K562 (cell line): ENCODE measurements around the gene DCLK1. TPM values are rescaled to one million over a fixed set of nuclear protein-coding genes. Genes with fewer than 3 reads are reported as not detected.

Experiments
- ATAC-seq: fragments of 200-7000 bp; cut with Tn5 transposase; 3 replicates; pipeline ENCODE4 v1.9.1; 2020; ENCODE audit warnings: moderate library complexity
- BruUV-seq: library from RNA; stranded (reverse); fragments of 400-500 nt; replicated peaks from 2 replicates; lab custom pipeline; 2021; lab: Mats Ljungman, UMichigan
- CTCF ChIA-PET: fragments of 300-600 bp; formaldehyde crosslinking; extraction: SDS; loops from one replicate; lab custom pipeline; 2021; ENCODE audit warnings: low intra/inter-chr PET ratio; lab: Yijun Ruan, JAX
- POLR2A ChIA-PET: fragments of 300-600, 350-650 bp; sonication (Branson Sonifier 250); formaldehyde crosslinking; extraction: SDS; loops from one replicate; lab custom pipeline; 2021; ENCODE audit warnings: antibody characterized with exemption, inconsistent platforms; lab: Yijun Ruan, JAX
- DNase-seq, 4 experiments: peaks; one replicate each; pipeline versions ENCODE4 v3.0.0 to v3.0.0-alpha.2; 2011 to 2018; ENCODE audit warnings: low spot score in 3 of 4, mixed read lengths in 3 of 4; ENCODE audit errors: extremely low read depth in 1 of 4
- FAIRE-seq: peaks from 2 replicates; lab custom pipeline; 2011; peaks lifted over from hg19 to GRCh38; lab: Jason Lieb, UNC
- H2AFZ ChIP-seq: 2 replicates; pipeline ENCODE4 v1.6.0; 2011; ENCODE audit warnings: low read depth, low read length, control low read depth, inconsistent platforms
- H3K27ac ChIP-seq: fragments of 200-600 bp; 3 replicates; pipeline ENCODE4 v1.8.0; 2011; ENCODE audit warnings: low read depth, mild to moderate bottlenecking, control low read depth, inconsistent platforms, low read length, moderate library complexity, mixed read lengths; ENCODE audit errors: extremely low read depth
- H3K27me3 ChIP-seq, 2 experiments: fragments of 300-600 bp in 1 of 2; 2 replicates in 1 of 2; 3 replicates in 1 of 2; pipeline versions ENCODE4 v1.6.0 to v1.8.0; 2011; ENCODE audit warnings: inconsistent platforms in 2 of 2, low read length in 2 of 2, mild to moderate bottlenecking in 1 of 2, mixed read lengths in 1 of 2, moderate library complexity in 1 of 2; ENCODE audit not compliant: control insufficient read depth in 2 of 2, insufficient read depth in 2 of 2
- H3K36me3 ChIP-seq: fragments of 300-600 bp; 3 replicates; pipeline ENCODE4 v1.8.0; 2011; ENCODE audit warnings: mild to moderate bottlenecking, low read length, inconsistent platforms; ENCODE audit not compliant: control insufficient read depth, insufficient read depth
- H3K4me1 ChIP-seq, 2 experiments: fragments of 200-600 bp in 1 of 2; replicated peaks in 1 of 2; 2 replicates in 1 of 2; 3 replicates in 1 of 2; pipeline versions ENCODE4 v1.5.1 to v1.8.0; 2011; ENCODE audit warnings: inconsistent platforms in 2 of 2, low read length in 2 of 2, mild to moderate bottlenecking in 1 of 2, mixed read lengths in 1 of 2, moderate library complexity in 1 of 2; ENCODE audit not compliant: control insufficient read depth in 2 of 2, insufficient read depth in 2 of 2
- H3K4me2 ChIP-seq: 2 replicates; pipeline ENCODE4 v1.6.1; 2011; ENCODE audit warnings: low read length, control low read depth, inconsistent platforms, mixed read lengths; ENCODE audit not compliant: insufficient read depth
- H3K4me3 ChIP-seq: fragments of 200-600 bp; sonication (generic), shearing (Covaris generic); 2 replicates; pipeline ENCODE4 v1.5.1; 2016; ENCODE audit warnings: control low read depth, inconsistent platforms
- H3K79me2 ChIP-seq: fragments of 200-600 bp; 3 replicates; pipeline ENCODE4 v1.8.0; 2011; ENCODE audit warnings: low read length, inconsistent platforms; ENCODE audit not compliant: control insufficient read depth, insufficient read depth
- H3K9ac ChIP-seq, 2 experiments: 2 replicates each; pipeline versions ENCODE4 v1.6.0 to v1.6.1; 2011; ENCODE audit warnings: low read depth in 2 of 2, low read length in 2 of 2, control low read depth in 1 of 2, inconsistent platforms in 1 of 2, mild to moderate bottlenecking in 1 of 2, mixed read lengths in 1 of 2; ENCODE audit not compliant: insufficient read depth in 1 of 2
- H3K9me1 ChIP-seq: one replicate; pipeline ENCODE4 v1.6.0; 2011; ENCODE audit warnings: inconsistent platforms, mild to moderate bottlenecking, low read length, moderate library complexity; ENCODE audit not compliant: control insufficient read depth, insufficient read depth
- H3K9me3 ChIP-seq: replicated peaks from 2 replicates; pipeline ENCODE4 v1.5.1; 2011; ENCODE audit warnings: low read depth, low read length, inconsistent platforms; ENCODE audit not compliant: control insufficient read depth, insufficient read depth
- H4K20me1 ChIP-seq: replicated peaks from 2 replicates; pipeline ENCODE4 v1.6.1; 2011; ENCODE audit warnings: low read length, inconsistent platforms, mixed read lengths; ENCODE audit not compliant: control insufficient read depth, insufficient read depth
- CBX1 ChIP-seq: sonication (generic); IDR thresholded peaks from 2 replicates; pipeline ENCODE4 v1.6.1; 2016; ENCODE audit warnings: antibody characterized with exemption, low read depth, mild to moderate bottlenecking
- MAFF ChIP-seq: IDR thresholded peaks from 2 replicates; pipeline ENCODE4 v1.6.1; 2012; ENCODE audit warnings: low read length, improper control_type of control experiment
- NCOA1 ChIP-seq: fragments of 450-650 bp; IDR thresholded peaks from 2 replicates; pipeline ENCODE4 v1.6.1; 2016; ENCODE audit warnings: low read depth
- NFYB ChIP-seq: IDR thresholded peaks from 2 replicates; pipeline ENCODE4 v1.6.1; 2011; ENCODE audit warnings: mild to moderate bottlenecking, moderate library complexity; ENCODE audit not compliant: insufficient read length; ENCODE audit errors: extremely low read depth
- RCOR1 ChIP-seq, 2 experiments: IDR thresholded peaks; 2 replicates each; pipeline ENCODE4 v1.6.1; 2012; ENCODE audit warnings: low read depth in 2 of 2, low read length in 2 of 2, borderline replicate concordance in 1 of 2, improper control_type of control experiment in 1 of 2
- U2AF1 ChIP-seq: fragments of 200-400 bp; formaldehyde crosslinking; optimal IDR thresholded peaks from 2 replicates; pipeline ENCODE3; 2017; ENCODE audit warnings: mild to moderate bottlenecking, low read depth, low read length, moderate library complexity
- ZNF175 ChIP-seq: fragments of 200-800 bp; sonication (Bioruptor generic); IDR thresholded peaks from 2 replicates; pipeline ENCODE4 v1.6.1; 2016; ENCODE audit warnings: low read depth, mild to moderate bottlenecking, missing genetic modification characterization, missing compliant biosample characterization
- ZNF717 ChIP-seq: fragments of 250-450 bp; sonication (Bioruptor Pico); IDR thresholded peaks from 2 replicates; pipeline ENCODE4 v1.5.0; 2021
- ZNF76 ChIP-seq: fragments of 250-450 bp; sonication (Bioruptor Pico); IDR thresholded peaks from 2 replicates; pipeline ENCODE4 v1.4.0; 2020; ENCODE audit warnings: mild to moderate bottlenecking, moderate library complexity, borderline replicate concordance
- WGBS: fragments of 100-300 bp; shearing (Covaris generic); methylation state at CpG from one replicate; pipeline ENCODE4 v1.1.6; 2016; ENCODE audit warnings: low coverage, mixed read lengths; ENCODE audit not compliant: insufficient coverage; ENCODE audit errors: missing lambda C conversion rate; 5-methylcytosine and 5-hydroxymethylcytosine counted together
- in situ Hi-C: fragments of 300-500 bp; cut with MboI; formaldehyde crosslinking; loops from 4 replicates; pipeline ENCODE4 v1.15.0; 2018; ENCODE audit warnings: inconsistent platforms, mixed read lengths
- intact Hi-C: fragments of 100-400 bp; cut with micrococcal nuclease; formaldehyde crosslinking; loops from 2 replicates; pipeline ENCODE4 v1.14.2; 2022
- polyA plus RNA-seq, 8 experiments: library from polyadenylated mRNA; depleted of rRNA in 4 of 8; stranded (reverse) in 5 of 8; unstranded in 3 of 8; fragments of >200 nt; fragmentation: Nextera tagmentation in 2 of 8; fragmentation: Illumina TruSeq in 1 of 8; extraction: Ambion mirVana in 2 of 8; extraction: Trizol in 1 of 8; gene quantifications; 2 replicates each; pipeline versions ENCODE4 v1.2.1 to v1.2.3, GENCODE V29; 2011 to 2014; ENCODE audit warnings: inconsistent platforms in 1 of 8, missing spikeins in 1 of 8
- total RNA-seq, 7 experiments: library from RNA; depleted of rRNA in 6 of 7; stranded (reverse); fragments of >200 nt in 6 of 7; fragmentation: Illumina TruSeq in 2 of 7; extraction: Trizol in 2 of 7; gene quantifications; 2 replicates each; pipeline versions ENCODE4 v1.2.1 to v1.2.3, GENCODE V29; 2011 to 2021; ENCODE audit warnings: low replicate concordance in 1 of 7

Gene DCLK1
- total and polyA plus RNA-seq, 9 of the 15 experiments (the other 6 are each of a cell fraction or from before 2014, with no cell fraction given), result 0.07 TPM; not detected in 8

DNA sequence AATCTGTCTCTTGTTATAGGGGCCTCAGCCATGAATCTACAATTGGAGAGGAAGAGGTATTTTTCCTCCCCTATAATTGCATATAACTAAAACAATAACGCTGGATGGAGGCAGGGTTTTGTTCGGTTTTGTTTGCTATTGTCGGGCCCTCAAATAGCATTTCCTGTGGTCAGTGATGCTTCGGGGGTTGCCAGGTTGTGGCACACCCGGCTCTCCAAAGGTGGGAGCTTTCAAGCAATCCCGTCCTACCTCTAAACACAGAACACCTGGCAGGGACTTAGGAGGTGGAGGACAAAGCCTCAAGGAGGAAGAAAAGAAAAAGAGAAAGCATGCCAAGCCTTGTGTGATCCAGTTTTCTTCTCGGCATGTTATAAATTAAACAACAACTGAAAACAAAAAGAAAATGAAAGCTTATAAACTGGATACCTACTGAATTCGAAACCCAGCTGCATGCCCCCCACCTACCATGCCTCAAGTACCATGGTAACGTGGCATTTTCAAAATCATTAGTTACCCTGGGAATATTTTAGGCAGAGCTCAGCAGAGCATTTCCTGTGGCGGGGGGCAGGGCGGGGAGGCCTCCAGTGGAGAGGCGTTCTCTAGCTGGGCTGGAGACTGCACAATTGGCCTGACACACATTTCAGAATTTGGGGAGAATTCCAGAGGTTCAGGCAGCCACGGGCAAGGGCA, 213.8 kb downstream of the DCLK1 start:
- no peaks in the 10 kb centered on the region for H4K20me1 ChIP-seq
- TF ChIP-seq ZNF175 (no peak), NCOA1 (no peak), ZNF76 (CRISPR knock-in tag) (no peak), NFYB (no peak), MAFF (no peak), CBX1 (no peak), RCOR1 (IDR thresholded peaks at IDR 0.05; ENCODE audit: borderline replicate concordance in 1 of 2, low read depth in 2 of 2, low read length in 2 of 2) (no peak), U2AF1 (no peak), ZNF717 (no peak)
- no peaks in the 10 kb centered on the region for H3K9me3 ChIP-seq
- ATAC-seq (no peak), FAIRE-seq (no peak), DNase-seq (no peak)
- 2% methylated on average over 6 of the region's 13 CpGs for WGBS
- H3K9me1 ChIP-seq, result no peaks in the 10 kb centered on the region
- intact Hi-C loops, result no loop called here
- ChIA-PET POLR2A (no interaction called here), CTCF (no interaction called here)
- no peak overlapping the region for H3K27ac ChIP-seq
- no TSS peak for BruUV-seq
- H3K4me1 ChIP-seq, result no peaks in the 10 kb centered on the region
- no peaks in the 10 kb centered on the region for H3K27me3 ChIP-seq
- no peak overlapping the region for H3K4me2 ChIP-seq
- no peaks in the 10 kb centered on the region for H3K36me3 ChIP-seq
- in situ Hi-C loops, result no loop called here
- H3K9ac ChIP-seq, result no peak overlapping the region
- no peaks in the 10 kb centered on the region for H3K79me2 ChIP-seq
- H3K4me3 ChIP-seq, result no peak overlapping the region
- no peak overlapping the region for H2AFZ ChIP-seq
